NCI-H2227 (cell line): ENCODE measurements around the gene POU3F1.
"Not testable (repeated sequence)": the region's sequence is repeated elsewhere in the genome, so short reads cannot be mapped to it uniquely, and the experiment has no call there.

Source experiments
- DNase-seq: peaks from one replicate; lab custom pipeline; 2025; ENCODE audit not compliant: unreplicated experiment; lab: John Stamatoyannopoulos, UW

POU3F1 gene

GRCh38 chr1:38047603-38048141 lies 1.1 kb upstream of the POU3F1 start:
- DNase-seq = peak; percentile 49

GRCh38 chr1:38046884-38047602 lies 450 bp upstream of the POU3F1 start:
- DNase-seq = peak; percentile 92

- DNase-seq = peak; percentile 66
Observed at GRCh38 chr1:38045401-38046332, 926 bp downstream of the POU3F1 start.

- peak; percentile 23 for DNase-seq
Observed at GRCh38 chr1:38044221-38045215, 2.1 kb downstream of the POU3F1 start.

GRCh38 chr1:38043036-38043747 lies 3.4 kb downstream of the POU3F1 start:
- no peak for DNase-seq

GRCh38 chr1:38041936-38042834 lies 4.4 kb downstream of the POU3F1 start:
- no peak for DNase-seq

- DNase-seq = no peak
Observed at GRCh38 chr1:38039331-38040088, 7.1 kb downstream of the POU3F1 start.

GRCh38 chr1:38038861-38039260 lies 7.7 kb downstream of the POU3F1 start:
- DNase-seq = no peak

- DNase-seq = no peak
Observed at GRCh38 chr1:38037221-38037939, 9.2 kb downstream of the POU3F1 start.

GRCh38 chr1:38034871-38035270 lies 11.7 kb downstream of the POU3F1 start:
- DNase-seq = no peak

- not testable (repeated sequence) for DNase-seq
Observed at GRCh38 chr1:38032992-38033391, 13.6 kb downstream of the POU3F1 start.

GRCh38 chr1:38031513-38031866 lies 15.1 kb downstream of the POU3F1 start:
- no peak for DNase-seq

GRCh38 chr1:38030596-38031512 lies 15.7 kb downstream of the POU3F1 start:
- DNase-seq = no peak

- DNase-seq = peak; percentile 79
Observed at GRCh38 chr1:38029685-38030511, 16.7 kb downstream of the POU3F1 start.

- peak; percentile 84 for DNase-seq
Observed at GRCh38 chr1:38029081-38029681, 17.4 kb downstream of the POU3F1 start.
